Measurements from ENCODE around the gene IL17RB. TPM values are rescaled to one million over a fixed set of nuclear protein-coding genes. Genes with fewer than 3 reads are reported as not detected.

IL17RB gene
- total and polyA plus RNA-seq, 12 donors = 0.16 to 7.7 (median 0.67) TPM; not detected in 2

DNA sequence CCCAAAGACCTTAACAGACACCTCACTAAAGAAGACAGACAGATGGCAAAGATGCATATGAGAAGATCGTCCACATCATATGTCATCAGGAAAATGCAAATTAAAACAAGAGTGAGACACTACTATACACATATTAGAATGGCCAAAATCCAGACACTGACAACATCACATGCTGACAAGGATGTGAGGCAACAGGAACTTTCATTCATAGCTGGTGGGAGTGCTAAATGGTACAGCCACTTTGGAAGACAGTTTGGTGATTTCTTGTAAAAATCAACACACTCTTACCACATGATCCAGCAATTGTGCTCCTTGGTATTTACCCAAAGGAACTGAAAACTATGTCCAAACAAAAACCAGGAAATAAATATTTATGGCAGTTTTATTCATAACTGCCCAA lies 17.8 kb upstream of the IL17RB start:
- 75 to 88% methylated on average over 1 of the region's 1 CpG for WGBS, 2 donors
- ATAC-seq = no peak
- Histone ChIP-seq H3K4me3 (no peak overlapping the region), H3K27ac (no peak overlapping the region), H3K27me3 (no peaks in the 10 kb centered on the region), H3K4me1 (no peaks in the 10 kb centered on the region), H3K36me3 (no peaks in the 10 kb centered on the region), H3K9me3 (no peaks in the 10 kb centered on the region)
- no peak for DNase-seq
- intact Hi-C loops (cut with DNase I) = no loop called here
- TF ChIP-seq, protein P1, sequence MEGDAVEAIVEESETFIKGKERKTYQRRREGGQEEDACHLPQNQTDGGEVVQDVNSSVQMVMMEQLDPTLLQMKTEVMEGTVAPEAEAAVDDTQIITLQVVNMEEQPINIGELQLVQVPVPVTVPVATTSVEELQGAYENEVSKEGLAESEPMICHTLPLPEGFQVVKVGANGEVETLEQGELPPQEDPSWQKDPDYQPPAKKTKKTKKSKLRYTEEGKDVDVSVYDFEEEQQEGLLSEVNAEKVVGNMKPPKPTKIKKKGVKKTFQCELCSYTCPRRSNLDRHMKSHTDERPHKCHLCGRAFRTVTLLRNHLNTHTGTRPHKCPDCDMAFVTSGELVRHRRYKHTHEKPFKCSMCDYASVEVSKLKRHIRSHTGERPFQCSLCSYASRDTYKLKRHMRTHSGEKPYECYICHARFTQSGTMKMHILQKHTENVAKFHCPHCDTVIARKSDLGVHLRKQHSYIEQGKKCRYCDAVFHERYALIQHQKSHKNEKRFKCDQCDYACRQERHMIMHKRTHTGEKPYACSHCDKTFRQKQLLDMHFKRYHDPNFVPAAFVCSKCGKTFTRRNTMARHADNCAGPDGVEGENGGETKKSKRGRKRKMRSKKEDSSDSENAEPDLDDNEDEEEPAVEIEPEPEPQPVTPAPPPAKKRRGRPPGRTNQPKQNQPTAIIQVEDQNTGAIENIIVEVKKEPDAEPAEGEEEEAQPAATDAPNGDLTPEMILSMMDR (IDR thresholded peaks at IDR 0.05) = no peak

DNA sequence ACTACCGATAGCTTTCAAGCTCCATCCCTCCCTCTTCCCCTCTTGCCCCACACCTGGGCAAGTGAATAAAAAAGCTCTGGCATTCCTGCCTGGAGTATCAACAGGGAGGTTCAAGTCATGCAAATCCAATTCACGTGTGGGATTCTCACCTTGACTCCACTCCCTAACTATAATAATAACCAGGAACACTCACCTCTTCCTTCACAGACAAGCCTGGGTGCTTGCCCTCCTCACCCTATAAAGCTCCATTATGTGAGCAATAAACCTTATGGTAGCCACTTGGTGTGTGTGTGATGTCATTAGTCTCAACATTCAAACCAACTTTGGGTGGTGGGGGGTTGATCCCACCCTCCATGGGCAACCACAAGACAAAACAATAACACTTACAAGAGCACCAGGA lies 16.8 kb upstream of the IL17RB start:
- Histone ChIP-seq H3K9me3 (no peaks in the 10 kb centered on the region), H3K36me3 (no peaks in the 10 kb centered on the region), H3K4me1 (no peaks in the 10 kb centered on the region), H3K27ac (no peak overlapping the region), H3K27me3 (no peaks in the 10 kb centered on the region), H3K4me3 (no peak overlapping the region)
- WGBS, 2 donors = 76 to 80% methylated on average over 2 of the region's 2 CpGs
- intact Hi-C loops (cut with DNase I) = no loop called here
- TF ChIP-seq, protein P1 (IDR thresholded peaks at IDR 0.05) = no peak
- DNase-seq (no peak), ATAC-seq (no peak)

DNA sequence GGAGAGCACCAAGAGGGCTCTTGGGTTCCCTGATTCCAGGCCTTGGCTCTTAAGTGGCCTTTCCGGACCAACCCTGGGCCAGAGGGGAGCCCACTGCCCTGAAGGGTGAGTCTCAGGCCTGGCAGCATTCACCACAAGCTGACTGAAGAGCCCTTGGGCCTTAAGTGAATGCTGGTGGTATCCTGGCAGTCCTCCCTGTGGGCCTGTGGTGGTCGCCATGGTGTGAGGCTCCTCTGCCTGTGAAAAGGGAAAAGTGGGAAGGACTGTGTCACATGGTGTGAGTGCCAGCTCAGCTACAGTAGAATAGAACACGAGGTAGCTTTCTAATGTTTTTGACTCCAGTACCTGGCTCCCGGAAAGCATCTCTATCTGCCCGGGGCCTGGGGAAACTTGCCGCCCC lies 15.4 kb upstream of the IL17RB start:
- no peaks in the 10 kb centered on the region for H3K36me3 ChIP-seq
- DNase-seq = no peak

DNA sequence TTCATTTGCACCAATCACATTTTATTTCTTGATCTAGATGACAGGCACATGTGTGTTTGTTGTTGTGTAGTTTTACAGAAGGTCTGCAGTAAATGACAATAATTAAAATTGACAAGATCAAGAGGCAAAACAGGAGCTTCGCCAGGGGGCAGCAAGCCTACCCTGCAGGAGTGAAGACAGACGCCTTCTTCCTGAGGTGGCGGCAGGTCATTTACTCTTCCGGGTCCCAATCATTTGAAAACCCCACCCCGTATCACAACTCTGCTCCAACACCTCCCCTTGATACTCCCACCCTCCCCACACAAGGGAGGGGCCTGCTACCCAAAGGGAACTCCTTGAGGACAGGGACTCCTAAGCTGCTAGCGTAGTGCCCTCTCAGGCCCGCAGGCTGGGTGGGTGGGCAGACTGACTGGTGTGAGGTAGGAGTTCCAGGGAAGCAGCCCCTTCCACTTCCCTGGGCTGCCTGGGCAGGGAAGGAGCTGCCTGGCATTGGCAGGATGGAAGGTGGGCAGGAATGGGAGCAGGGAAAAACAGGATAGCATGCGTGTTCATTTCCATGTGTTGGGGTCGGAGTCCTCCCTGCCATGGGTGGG lies 13.2 kb upstream of the IL17RB start:
- H3K27me3 ChIP-seq = no peaks in the 10 kb centered on the region
- TF ChIP-seq, protein P1 (IDR thresholded peaks at IDR 0.05) = no peak
- H3K27ac ChIP-seq = no peak overlapping the region
- no peak for ATAC-seq
- intact Hi-C loops (cut with DNase I) = no loop called here
- no peak for DNase-seq
- H3K9me3 ChIP-seq = no peaks in the 10 kb centered on the region
- no peaks in the 10 kb centered on the region for H3K36me3 ChIP-seq
- H3K4me1 ChIP-seq = no peaks in the 10 kb centered on the region
- 83 to 84% methylated on average over 9 of the region's 9 CpGs for WGBS, 2 donors
- no peak overlapping the region for H3K4me3 ChIP-seq

More for the DNA sequence above, 15.4 kb upstream of the IL17RB start:
- no peak overlapping the region for H3K27ac ChIP-seq
- 83 to 89% methylated on average over 6 of the region's 6 CpGs for WGBS, 2 donors
- H3K4me3 ChIP-seq = no peak overlapping the region
- TF ChIP-seq, protein P1 (IDR thresholded peaks at IDR 0.05) = no peak
- no peaks in the 10 kb centered on the region for H3K4me1 ChIP-seq
- no peaks in the 10 kb centered on the region for H3K27me3 ChIP-seq
- no peak for ATAC-seq
- intact Hi-C loops (cut with DNase I) = no loop called here
- H3K9me3 ChIP-seq = no peaks in the 10 kb centered on the region

All from heart right ventricle (tissue), 16 donors.